ENCODE measurements around the gene RBM15B.

Gene RBM15B

GRCh38 chr3:51392355-51393133 lies 1.5 kb downstream of the RBM15B start:
- DNase-seq (ENCODE audit: low read depth) = no peak

GRCh38 chr3:51393134-51393495 lies 2.0 kb downstream of the RBM15B start:
- DNase-seq (ENCODE audit: low read depth) = no peak

GRCh38 chr3:51393564-51393963 lies 2.5 kb downstream of the RBM15B start:
- no peak for DNase-seq (ENCODE audit: low read depth)

GRCh38 chr3:51394541-51394940 lies 3.5 kb downstream of the RBM15B start:
- no peak for DNase-seq (ENCODE audit: low read depth)

- no peak for DNase-seq (ENCODE audit: low read depth)
These were observed 4.6 kb downstream of the RBM15B start for GRCh38 chr3:51395493-51396213.

GRCh38 chr3:51396401-51396800 lies 5.3 kb downstream of the RBM15B start:
- DNase-seq (ENCODE audit: low read depth) = no peak

GRCh38 chr3:51397392-51397791 lies 6.3 kb downstream of the RBM15B start:
- no peak for DNase-seq (ENCODE audit: low read depth)

- DNase-seq (ENCODE audit: low read depth) = no peak
These were observed 7.7 kb downstream of the RBM15B start for GRCh38 chr3:51398595-51399310.

GRCh38 chr3:51400166-51400565 lies 9.1 kb downstream of the RBM15B start:
- DNase-seq (ENCODE audit: low read depth) = no peak

GRCh38 chr3:51401735-51402134 lies 10.7 kb downstream of the RBM15B start:
- DNase-seq (ENCODE audit: low read depth) = no peak

- no peak for DNase-seq (ENCODE audit: low read depth)
These were observed 12.6 kb downstream of the RBM15B start for GRCh38 chr3:51403675-51404074.

- DNase-seq (ENCODE audit: low read depth) = no peak
These were observed 16.9 kb downstream of the RBM15B start for GRCh38 chr3:51408021-51408420.

GRCh38 chr3:51408813-51409212 lies 17.7 kb downstream of the RBM15B start:
- DNase-seq (ENCODE audit: low read depth) = no peak

- DNase-seq (ENCODE audit: low read depth) = no peak
These were observed 31.1 kb downstream of the RBM15B start for GRCh38 chr3:51422211-51422610.

GRCh38 chr3:51426921-51427320 lies 35.8 kb downstream of the RBM15B start:
- no peak for DNase-seq (ENCODE audit: low read depth)

GRCh38 chr3:51429138-51429537 lies 38.1 kb downstream of the RBM15B start:
- no peak for DNase-seq (ENCODE audit: low read depth)

GRCh38 chr3:51434110-51434509 lies 43.0 kb downstream of the RBM15B start:
- no peak for DNase-seq (ENCODE audit: low read depth)

GRCh38 chr3:51434746-51435327 lies 43.8 kb downstream of the RBM15B start:
- peak; percentile 19 for DNase-seq (ENCODE audit: low read depth)

- no peak for DNase-seq (ENCODE audit: low read depth)
These were observed 46.0 kb downstream of the RBM15B start for GRCh38 chr3:51436998-51437639.

- DNase-seq (ENCODE audit: low read depth) = no peak
These were observed 50.4 kb downstream of the RBM15B start for GRCh38 chr3:51441282-51442030.

GRCh38 chr3:51445544-51446280 lies 54.6 kb downstream of the RBM15B start:
- DNase-seq (ENCODE audit: low read depth) = no peak
